NCI-H2171 (cell line): ENCODE data around the gene SLC25A12.
"Not testable (repeated sequence)": the region's sequence is repeated elsewhere in the genome, so short reads cannot be mapped to it uniquely, and the experiment has no call there.

Experiments
- DNase-seq: peaks from one replicate; lab custom pipeline; 2025; lab: John Stamatoyannopoulos, UW

SLC25A12 gene

DNA sequence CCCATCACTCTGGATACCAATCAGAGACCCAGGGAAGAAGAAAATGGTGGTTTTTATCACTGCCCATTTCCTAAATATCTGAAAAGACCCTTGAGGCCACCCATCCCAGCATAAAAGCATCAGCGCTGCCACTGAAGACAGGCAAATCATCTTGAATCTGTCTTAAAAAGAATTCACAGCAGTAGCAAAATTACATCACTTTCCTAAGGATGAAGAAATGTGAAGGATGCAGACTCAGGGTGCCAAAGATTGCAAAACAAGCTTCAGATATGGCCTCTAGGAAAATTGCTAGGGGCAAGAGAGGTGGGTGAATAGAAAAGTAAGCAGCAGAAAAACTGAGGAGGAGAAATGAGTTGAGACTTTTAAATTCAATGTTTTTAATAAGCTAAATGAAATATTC, 70.0 kb downstream of the SLC25A12 start:
- no peak for DNase-seq

DNA sequence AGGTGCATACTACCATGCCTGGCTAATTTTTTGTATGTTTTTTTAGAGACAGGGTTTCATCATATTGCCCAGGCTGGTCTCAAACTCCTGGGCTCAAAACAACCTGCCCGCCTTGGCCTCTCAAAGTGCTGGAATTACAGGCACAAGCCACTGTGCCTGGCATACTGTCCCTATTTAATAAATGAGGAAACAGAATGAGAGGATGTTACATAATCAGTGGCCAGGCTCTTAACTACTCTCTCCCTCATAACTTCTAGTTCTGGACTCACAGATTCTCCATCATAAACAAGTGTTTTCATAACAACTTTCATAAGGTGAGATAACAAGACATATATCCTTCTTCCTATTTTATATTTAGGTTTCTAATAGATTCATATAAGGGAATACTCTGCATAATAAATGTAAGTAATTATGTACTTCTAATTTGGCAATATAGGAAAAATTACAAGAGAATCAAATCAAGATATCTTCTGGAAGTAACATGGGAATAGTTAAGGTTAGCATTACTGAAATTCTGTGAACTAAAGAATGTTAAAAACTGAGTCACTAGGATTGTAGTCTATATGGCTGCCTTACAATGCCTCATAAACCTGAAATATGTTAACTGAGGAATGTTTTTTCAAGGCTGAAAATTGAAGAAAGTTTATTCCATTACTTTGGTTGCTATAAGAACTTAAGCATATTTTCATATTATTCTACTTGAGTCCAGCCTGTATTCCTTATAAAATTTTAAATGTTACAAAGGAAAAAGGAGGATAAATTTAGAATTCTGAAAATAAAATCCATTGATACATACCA, 71.3 kb downstream of the SLC25A12 start:
- no peak for DNase-seq

DNA sequence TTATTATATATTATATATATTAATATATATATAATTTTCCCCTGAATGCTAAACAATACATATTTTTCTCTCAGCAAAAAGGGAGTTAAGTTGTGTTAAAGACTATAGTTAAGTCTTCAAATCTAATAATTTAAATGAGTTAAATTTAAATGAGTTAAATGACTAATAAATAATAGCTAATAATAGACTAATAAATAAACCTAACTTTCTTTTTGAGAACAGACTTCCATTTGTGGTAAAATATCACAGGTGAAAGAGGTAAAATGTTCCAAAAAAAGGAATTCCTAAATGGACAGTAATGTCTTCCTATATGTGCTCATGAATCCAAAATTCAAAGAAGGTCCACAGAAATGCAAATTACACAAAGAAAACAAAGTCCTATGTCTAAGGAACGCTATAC, 74.6 kb downstream of the SLC25A12 start:
- DNase-seq = no peak

DNA sequence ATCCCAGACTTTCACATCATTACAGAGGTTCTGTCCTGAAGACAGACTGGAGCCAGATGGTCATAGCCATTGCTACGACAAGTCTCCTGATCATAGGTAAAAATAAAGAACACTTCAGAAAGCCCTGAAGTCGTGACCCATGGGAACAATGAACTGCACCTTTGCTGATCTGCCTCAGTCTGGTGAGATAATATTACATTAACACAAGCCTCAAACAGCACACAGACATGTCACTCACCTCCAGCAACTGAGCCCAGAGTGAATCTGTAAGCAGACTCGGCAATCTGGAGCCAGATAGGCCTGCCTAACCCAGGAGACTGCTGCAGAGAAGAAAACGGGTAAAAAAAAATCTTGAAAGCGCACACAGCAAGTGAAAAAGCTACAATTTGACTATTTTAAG, 79.2 kb downstream of the SLC25A12 start:
- peak; percentile 91 for DNase-seq

DNA sequence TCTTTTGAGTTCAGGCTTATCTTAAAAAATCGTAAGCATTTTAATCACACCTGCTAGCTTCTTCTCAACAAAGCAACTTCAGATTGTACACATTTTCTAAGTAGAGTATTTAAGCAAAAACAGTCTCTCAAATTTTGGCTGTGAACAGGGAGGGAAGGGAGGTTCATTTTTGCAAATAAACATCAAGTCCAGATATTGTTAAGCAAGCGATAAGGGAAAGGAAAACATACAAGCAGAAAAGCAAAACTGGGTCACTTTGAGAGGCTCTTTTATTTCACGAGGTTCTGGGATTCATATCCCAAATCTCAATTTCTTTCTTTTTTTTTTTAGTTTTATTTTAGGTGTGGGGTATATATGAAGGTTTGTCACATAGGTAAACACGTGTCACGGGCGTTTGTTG, 79.9 kb downstream of the SLC25A12 start:
- DNase-seq = no peak

DNA sequence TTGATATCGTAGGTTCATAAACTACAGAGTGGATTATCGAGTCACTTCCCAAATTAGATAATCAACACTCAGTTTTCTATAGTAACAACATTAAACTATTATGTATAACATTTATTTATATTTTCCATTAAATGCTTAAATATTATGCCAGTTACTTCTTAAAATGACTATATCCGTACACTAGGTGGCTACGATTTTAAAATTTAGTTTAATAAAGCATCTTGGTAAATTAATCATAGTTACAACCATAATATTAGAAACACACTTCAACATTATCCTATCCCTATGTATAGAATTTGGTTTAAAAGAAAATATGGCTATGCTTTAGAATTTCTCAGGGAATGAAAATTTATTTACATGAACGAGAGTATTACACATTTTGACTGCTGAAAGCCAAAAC, 80.3 kb downstream of the SLC25A12 start:
- no peak for DNase-seq

DNA sequence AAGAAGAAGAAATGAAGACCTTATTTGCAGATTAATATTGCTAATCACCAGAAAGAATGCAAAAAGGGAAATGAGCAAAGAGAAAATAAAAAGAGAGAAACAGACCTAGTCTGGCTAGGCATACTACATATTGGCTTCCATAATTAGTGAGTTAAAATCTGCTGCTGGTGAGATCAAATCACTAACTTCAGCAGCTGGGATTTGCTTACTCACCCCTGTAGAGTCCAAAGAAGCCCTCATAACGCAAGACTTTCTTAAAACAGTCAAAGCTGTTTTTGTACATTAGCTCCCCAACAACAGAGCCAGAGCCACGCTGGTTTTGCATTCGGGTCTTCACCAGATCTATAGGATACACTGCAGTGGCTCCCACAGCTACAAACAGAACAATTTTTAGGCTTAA, 80.9 kb downstream of the SLC25A12 start:
- DNase-seq = no peak

DNA sequence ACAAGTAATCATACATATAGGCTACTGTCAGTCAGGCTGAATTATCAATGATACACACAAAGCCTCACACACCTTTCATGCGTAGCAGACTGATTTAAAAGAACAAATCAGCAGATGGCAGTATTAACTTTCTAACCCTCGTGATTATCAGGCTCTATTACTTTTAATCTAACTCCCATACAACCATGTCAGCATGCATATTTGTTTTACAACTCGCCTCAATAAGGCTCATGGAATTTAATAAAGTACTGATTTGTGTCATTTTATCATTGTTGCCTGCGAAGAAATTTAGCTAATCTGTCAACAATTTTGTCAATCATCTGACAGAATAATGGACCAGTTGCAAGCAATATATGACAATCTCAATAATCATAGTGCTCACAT, 82.8 kb downstream of the SLC25A12 start:
- peak; percentile 27 for DNase-seq

DNA sequence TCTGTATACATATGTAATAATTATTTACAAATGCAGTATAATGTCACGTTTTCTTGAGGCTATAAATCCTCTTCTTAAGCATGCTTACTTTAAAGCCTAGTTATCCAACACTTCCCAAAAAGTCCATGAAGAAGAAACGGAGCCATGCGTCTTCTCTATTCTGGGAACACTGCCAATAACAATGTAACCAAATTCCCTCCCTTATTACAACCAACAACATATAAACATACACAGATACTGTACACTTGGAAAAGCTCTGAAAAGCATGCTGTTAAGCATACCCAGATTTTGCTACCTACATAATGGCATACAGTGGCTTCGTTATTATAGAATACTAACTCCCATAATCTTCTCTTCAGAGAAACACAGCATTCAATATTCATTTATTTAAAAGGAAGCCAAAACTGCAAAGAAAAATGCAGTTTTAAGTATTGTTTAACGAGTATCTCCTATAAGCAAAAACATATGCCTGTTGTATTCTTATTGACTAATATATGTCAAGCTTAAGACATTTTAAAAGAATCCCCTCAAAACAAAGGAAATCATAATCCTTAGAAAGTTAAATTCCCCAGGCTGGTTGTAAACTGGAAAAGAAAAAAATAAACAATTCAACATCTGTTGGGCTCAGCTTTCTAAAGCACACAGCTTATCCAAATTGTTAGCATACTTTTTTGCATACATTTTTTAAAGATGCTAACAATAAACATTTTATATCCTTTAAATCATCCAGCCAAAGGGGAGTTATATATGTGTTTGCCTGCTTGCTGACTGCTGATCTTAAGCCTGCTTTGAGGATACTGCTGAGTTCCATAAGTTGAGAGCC, 83.4 kb downstream of the SLC25A12 start:
- peak; percentile 74 for DNase-seq

DNA sequence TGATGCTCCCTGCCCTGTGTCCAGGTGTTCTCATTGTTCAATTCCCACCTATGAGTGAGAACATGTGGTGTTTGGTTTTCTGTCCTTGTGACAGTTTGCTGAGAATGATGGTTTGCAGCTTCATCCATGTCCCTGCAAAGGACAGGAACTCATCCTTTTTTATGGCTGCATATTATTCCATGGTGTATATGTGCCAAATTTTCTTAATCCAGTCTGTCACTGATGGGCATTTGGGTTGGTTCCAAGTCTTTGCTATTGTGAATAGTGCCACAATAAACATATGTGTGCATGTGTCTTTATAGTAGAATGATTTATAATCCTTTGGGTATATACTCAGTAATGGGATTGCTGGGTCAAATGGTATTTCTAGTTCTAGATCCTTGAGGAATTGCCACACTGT, 85.2 kb downstream of the SLC25A12 start:
- not testable (repeated sequence) for DNase-seq

DNA sequence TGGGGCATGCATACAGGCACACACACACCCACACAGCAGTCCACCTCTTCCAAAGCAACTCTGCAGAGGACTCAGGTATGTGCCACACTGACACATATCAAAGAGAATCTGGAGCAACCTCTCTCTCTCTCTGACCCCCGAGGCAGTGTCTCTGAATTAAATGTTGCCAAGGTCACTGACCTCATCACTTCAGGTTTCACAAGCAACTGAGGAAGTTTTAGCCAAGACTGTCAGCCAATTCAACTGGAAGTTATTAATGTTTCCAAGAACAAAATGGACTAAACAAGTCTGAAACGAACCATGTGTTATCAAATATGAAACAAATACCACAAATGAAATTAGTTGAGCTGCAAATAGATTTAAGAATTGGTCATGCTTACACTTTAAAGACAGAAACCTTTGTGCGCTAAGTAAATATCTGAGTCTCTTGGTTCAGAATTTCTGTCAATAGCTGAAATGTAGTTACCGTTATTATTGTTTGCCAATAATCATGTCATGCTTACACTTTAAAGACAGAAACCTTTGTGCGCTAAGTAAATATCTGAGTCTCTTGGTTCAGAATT, 86.1 kb downstream of the SLC25A12 start:
- DNase-seq = no peak

DNA sequence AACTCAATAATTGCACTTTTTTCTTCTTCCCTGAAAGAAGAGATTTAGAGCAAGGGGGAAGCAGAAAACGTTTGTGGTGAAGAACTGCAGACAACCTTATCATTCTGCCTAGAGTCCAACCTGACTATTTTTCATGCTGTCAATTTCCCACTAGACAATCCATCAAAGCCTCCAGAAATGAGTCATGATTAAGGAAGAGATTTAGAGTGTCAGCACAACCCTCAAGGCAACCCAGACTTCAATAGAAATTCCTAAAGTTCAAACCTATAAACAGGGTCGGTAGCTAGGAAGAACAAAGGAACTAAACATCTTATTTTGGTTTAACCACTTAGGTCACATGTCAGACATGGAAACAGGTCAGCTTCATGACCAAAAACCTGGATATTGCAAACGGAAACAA, 86.9 kb downstream of the SLC25A12 start:
- no peak for DNase-seq

DNA sequence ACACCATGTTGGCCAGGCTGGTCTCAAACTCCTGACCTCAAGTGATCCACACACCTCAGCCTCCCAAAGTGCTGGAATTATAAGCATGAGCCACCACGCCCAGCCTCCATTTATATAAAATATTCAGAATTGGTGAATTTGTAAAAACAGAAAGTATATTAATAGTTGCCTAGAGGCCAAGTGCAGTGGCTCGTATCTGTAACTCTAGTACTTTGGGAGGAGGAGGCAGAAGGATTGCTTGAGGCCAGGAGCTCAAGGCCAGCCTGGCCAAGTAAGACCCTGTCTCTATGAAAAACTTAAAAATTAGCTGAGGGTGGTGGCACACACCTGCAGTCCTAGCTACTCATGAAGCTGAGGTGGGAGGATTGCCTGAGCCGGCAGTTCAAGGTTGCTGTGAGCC, 89.6 kb downstream of the SLC25A12 start:
- DNase-seq = no peak

DNA sequence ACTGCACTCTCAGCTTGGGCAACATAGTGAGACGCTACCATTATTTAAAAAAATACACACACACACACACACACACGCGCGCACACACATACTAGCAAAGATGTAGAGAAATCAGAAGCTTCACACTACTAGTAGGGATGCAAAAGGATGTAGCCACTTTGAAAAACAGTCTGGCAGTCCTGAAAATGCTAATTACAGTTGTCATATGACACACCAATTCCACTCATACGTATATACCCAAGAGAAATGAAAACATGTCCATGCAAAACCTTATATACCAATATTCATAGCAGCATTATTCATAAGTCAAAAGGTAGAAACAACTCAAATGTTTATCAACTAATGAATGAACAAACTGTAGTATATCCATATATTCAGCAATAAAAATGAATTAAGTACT, 90.3 kb downstream of the SLC25A12 start:
- DNase-seq = no peak

DNA sequence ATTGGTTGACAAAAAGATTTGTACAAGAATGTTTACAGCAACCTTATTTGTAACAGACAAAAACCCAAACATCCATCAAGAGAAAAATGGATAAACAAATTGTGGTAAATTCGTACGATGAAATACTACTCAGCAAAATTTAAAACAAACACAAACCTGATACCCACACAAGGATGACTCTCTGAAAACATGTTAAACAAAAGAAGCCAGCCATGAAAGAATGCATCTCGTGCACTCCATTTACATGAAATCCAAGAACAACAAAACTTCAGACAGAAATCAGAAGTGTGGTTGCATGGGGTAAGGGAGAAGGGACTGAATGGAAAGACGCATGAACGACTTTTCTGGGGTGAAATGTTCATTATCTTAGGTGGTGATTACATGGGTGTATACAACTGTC, 93.4 kb downstream of the SLC25A12 start:
- DNase-seq = no peak

DNA sequence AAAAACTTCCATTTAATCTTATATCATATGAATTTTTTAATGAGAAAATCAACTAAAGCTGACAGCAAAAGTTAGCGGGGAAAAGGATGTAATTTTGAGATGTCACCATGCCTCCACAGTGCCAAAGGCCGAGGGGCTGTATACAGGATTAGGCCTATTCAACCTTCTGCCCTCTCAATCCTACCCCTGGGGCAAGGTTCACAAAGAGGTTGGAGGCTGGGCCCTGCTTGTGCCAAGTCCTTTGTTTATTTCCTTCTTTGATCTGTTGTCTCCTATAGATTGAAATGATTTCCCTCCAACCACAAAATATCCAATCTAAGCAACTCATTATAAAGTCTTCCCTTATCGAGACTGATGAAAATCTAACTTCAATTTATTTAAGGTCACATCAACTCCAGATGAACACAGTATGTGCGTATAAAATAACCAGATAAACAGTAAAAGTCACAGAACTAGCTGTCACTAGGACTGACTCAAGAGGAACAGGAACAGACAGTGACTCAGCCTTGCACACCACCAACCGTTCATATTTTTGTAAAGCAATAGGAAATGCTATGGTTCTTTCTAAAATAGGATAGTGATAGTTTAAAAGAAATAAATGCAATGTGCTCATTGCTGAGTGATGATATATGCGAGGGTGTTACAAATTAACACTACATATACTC, 95.8 kb downstream of the SLC25A12 start:
- no peak for DNase-seq

DNA sequence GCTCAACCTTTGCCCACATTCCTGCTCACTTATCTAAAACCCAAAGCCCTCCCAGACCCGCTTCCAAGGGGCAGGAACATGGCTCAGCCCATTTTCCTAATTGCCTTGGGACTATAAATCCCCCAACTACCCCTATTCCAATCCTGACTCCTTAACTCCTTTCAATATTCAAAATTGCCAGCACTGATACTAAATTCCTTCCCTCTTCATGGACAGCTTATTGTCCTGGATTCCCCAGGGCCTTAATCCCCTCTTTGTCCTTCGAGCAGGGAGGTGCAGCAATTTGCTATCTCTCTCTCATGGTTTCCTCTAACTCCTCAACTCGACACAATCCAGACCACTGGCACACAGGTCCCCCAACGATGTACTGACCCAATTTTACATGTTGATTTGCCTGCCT, 99.1 kb downstream of the SLC25A12 start:
- DNase-seq = no peak

DNA sequence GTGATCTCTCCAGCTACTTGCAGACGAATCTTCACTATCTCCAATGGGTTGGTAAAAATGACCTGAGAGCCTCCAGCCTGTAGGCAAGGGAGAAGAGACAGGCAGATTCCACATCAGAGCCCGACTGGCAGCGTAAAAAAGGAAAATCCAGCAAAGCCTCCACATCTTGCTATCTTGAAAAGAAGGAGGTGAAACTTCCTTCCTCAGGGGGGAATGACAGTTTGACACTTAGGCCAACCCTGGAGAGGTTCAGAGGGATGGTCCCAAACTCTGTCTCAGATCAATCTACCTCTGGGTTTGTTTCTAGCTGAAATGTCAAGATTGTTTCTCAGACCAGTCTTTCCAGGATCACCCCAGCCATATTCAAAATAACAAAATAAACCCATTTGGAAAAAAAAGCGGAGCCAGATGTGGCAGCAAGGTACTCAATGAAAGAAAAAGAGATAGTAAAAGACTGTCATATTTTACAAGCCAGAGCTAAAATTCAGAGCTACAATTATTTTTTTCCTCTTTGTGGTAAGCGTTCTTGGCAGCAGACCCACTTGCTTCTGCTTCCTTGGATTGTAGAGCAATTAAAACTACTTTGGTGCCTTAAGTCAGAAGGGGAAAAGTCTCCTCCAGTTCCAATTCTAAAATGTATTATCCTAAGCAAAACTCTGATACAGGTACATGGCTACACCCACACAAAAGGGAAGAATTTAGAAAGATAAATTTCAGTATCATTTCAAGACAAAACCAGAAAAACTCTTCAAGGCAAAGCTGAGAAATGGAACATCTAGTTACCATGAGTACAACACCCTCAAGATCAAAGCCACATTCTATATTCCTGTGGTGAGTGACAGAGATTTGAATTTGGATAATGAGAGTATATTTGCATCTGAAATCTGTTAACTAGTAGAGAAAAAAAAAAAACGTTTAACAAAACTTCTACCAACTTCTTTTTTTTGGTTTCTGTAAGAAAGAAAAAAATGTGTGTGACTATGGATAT, 100.1 kb downstream of the SLC25A12 start:
- DNase-seq = no peak

DNA sequence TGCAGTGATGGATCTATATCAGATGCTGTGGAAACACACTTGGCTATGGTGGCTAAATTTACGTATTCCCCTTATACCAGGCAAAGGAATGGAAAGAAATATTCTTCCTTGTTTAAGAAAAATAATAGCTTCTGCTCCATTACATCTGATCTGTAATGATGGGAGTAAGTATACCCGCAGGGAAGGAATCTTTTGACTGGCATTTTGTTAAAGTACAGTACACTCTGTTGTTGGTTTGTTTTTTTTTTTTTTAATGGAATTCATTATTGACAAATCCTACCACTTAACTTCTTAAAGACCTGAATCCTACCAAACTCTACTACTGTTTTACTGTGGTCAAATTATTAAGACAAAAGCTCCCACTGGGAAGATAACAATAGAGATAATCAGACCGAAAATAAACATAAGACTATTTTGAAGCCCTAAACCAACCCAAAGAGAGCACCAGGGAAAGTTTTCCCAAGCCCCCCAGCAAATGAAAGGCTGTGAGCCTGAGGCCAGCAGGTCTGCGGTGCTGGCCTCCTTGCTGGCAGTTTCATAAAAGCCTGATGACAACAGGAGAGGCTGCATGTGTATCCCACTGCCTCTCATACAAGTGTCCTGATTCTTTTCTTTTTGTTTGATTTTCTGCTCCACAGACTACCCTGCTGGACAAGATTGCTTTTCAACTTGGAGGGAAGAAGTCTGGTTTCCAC, 101.0 kb downstream of the SLC25A12 start:
- DNase-seq = no peak

DNA sequence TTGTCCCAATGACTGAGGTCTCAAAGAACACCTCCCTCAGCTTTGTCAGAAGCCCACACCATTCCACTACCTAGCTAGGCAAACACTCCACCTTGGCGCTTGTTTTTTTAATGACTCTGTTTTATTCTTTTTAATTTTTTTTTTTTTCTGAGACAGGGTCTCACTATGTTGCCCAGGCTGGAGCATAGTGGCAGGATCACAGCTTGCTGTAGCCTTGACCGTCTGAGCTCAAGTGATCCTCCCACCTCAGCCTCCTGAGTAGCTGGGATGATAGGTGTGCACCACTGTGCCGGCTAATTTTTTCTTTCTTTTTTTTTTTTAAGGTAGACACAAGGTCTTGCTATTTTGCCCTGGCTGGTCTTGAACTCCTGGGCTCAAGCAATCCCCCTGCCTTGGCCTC, 101.9 kb downstream of the SLC25A12 start:
- DNase-seq = no peak

DNA sequence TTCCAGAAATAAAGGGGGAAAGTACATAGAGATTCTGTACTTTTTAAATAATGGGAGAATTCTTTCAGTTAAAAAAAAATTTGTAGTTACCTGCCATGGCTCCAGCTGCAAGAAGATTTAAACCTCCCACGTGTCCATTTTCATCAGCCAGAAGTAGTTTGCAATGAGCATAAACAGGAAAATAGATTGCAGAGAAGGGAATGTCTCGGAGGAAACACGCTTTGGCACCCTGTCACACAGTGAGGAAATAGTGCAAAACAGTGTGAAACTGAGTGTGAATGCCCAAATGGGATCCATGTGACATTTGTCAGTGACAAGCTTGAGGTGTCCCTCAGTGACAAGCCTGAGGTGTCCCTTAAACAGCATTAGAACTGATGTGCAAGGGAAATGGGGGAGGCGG, 102.7 kb downstream of the SLC25A12 start:
- no peak for DNase-seq
